DOHH2 (cell line): ENCODE data around the gene CAPZB.

Source experiments
- H3F3A ChIP-seq: fragments of 200-600 bp; sonication (generic), shearing (Covaris generic); 2 replicates; pipeline ENCODE4 v1.6.0; 2016; ENCODE audit warnings: antibody characterized with exemption, mild to moderate bottlenecking; ENCODE audit not compliant: control insufficient read depth, insufficient read depth
- H3K27ac ChIP-seq: fragments of 200-600 bp; sonication (generic); 2 replicates; pipeline ENCODE4 v1.5.1; 2014; ENCODE audit warnings: low read depth, mild to moderate bottlenecking, low read length, moderate library complexity
- H3K27me3 ChIP-seq: fragments of 200-600 bp; sonication (generic); 2 replicates; pipeline ENCODE4 v1.6.1; 2014; ENCODE audit warnings: mild to moderate bottlenecking, low read length, mixed read lengths; ENCODE audit not compliant: control insufficient read depth
- H3K36me3 ChIP-seq: fragments of 200-600 bp; sonication (generic); 2 replicates; pipeline ENCODE4 v1.6.1; 2014; ENCODE audit warnings: mild to moderate bottlenecking, low read length, moderate library complexity, mixed read lengths; ENCODE audit not compliant: control insufficient read depth
- H3K4me1 ChIP-seq: fragments of 200-600 bp; sonication (generic); 2 replicates; pipeline ENCODE4 v1.6.1; 2014; ENCODE audit warnings: mild to moderate bottlenecking, low read length, mixed read lengths; ENCODE audit not compliant: control insufficient read depth
- H3K4me2 ChIP-seq: fragments of 200-600 bp; sonication (generic); 2 replicates; pipeline ENCODE4 v1.6.0; 2014; ENCODE audit warnings: mild to moderate bottlenecking, low read length, moderate library complexity
- H3K4me3 ChIP-seq: fragments of 200-600 bp; sonication (generic); 2 replicates; pipeline ENCODE4 v1.5.1; 2014; ENCODE audit warnings: mild to moderate bottlenecking, low read length, mixed read lengths
- H3K79me2 ChIP-seq: fragments of 200-600 bp; sonication (generic); 2 replicates; pipeline ENCODE4 v1.6.1; 2014; ENCODE audit warnings: mild to moderate bottlenecking, low read length, mixed read lengths; ENCODE audit not compliant: control insufficient read depth
- H3K9me2 ChIP-seq: fragments of 200-600 bp; sonication (generic); replicated peaks from 2 replicates; pipeline ENCODE4 v1.6.1; 2014; ENCODE audit warnings: mild to moderate bottlenecking, low read length, mixed read lengths; ENCODE audit not compliant: control insufficient read depth
- H3K9me3 ChIP-seq: fragments of 200-600 bp; sonication (generic); 2 replicates; pipeline ENCODE4 v1.6.1; 2014; ENCODE audit warnings: antibody characterized with exemption, low read length, mixed read lengths; ENCODE audit not compliant: control insufficient read depth, insufficient read depth
- H4K20me1 ChIP-seq: fragments of 200-600 bp; sonication (generic); 2 replicates; pipeline ENCODE4 v1.6.0; 2014; ENCODE audit warnings: low read depth, mild to moderate bottlenecking, antibody characterized with exemption, low read length, moderate library complexity; ENCODE audit not compliant: control insufficient read depth, insufficient read depth
- CTCF ChIP-seq: fragments of 200-600 bp; sonication (generic); IDR thresholded peaks from one replicate; pipeline ENCODE4 v1.5.1; 2014; ENCODE audit warnings: antibody characterized with exemption, mild to moderate bottlenecking, low read depth, low read length; ENCODE audit not compliant: poor library complexity, severe bottlenecking
- EZH2phosphoT487 ChIP-seq: fragments of 200-600 bp; sonication (generic); IDR thresholded peaks from 2 replicates; pipeline ENCODE4 v1.6.1; 2017; ENCODE audit warnings: borderline replicate concordance, mild to moderate bottlenecking, antibody characterized with exemption, low read length, moderate library complexity, mixed read lengths

The CAPZB gene

GRCh38 chr1:19412654-19413053 lies 72.7 kb downstream of the CAPZB start:
- Histone ChIP-seq H3K9me3 (no peaks in the 10 kb centered on the region), H3K27ac (no peak overlapping the region), H3K36me3 (peaks cover 33% of the 10 kb centered on the region), H3K4me2 (no peak overlapping the region; the same call in 1 of the 2 replicates), H3K27me3 (no peaks in the 10 kb centered on the region), H3K4me3 (no peak overlapping the region), H4K20me1 (peaks cover 11% of the 10 kb centered on the region; the same call in 1 of the 2 replicates), H3K4me1 (peaks cover 29% of the 10 kb centered on the region), H3K79me2 (peaks cover 63% of the 10 kb centered on the region), H3K9me2 (no peaks in the 10 kb centered on the region), H3F3A (peaks cover 3% of the 10 kb centered on the region; the same call in 1 of the 2 replicates)
- TF ChIP-seq EZH2phosphoT487, result no peak
- no peak for TF ChIP-seq CTCF

GRCh38 chr1:19411612-19412011 lies 73.7 kb downstream of the CAPZB start:
- H3K27ac ChIP-seq, result no peak overlapping the region
- H3K4me3 ChIP-seq, result 0 out of 2 replicates have a peak overlapping the region, but pooled peaks have one; percentile 0
- H3K79me2 ChIP-seq, result peaks cover 62% of the 10 kb centered on the region
- TF ChIP-seq CTCF, result no peak
- no peak for TF ChIP-seq EZH2phosphoT487
- H3F3A ChIP-seq, result peaks cover 3% of the 10 kb centered on the region; the same call in 1 of the 2 replicates
- no peaks in the 10 kb centered on the region for H3K9me2 ChIP-seq
- H3K9me3 ChIP-seq, result no peaks in the 10 kb centered on the region
- peaks cover 11% of the 10 kb centered on the region; the same call in 1 of the 2 replicates for H4K20me1 ChIP-seq
- peaks cover 24% of the 10 kb centered on the region for H3K36me3 ChIP-seq
- peaks cover 29% of the 10 kb centered on the region for H3K4me1 ChIP-seq
- peak overlapping the region; percentile 26 for H3K4me2 ChIP-seq
- no peaks in the 10 kb centered on the region for H3K27me3 ChIP-seq

GRCh38 chr1:19410393-19410792 lies 74.9 kb downstream of the CAPZB start:
- peaks cover 18% of the 10 kb centered on the region for H3K36me3 ChIP-seq
- TF ChIP-seq EZH2phosphoT487 (no peak), CTCF (no peak)
- no peak overlapping the region for H3K27ac ChIP-seq
- peaks cover 11% of the 10 kb centered on the region; the same call in 1 of the 2 replicates for H4K20me1 ChIP-seq
- H3K27me3 ChIP-seq, result no peaks in the 10 kb centered on the region
- no peaks in the 10 kb centered on the region for H3K9me3 ChIP-seq
- no peaks in the 10 kb centered on the region for H3K9me2 ChIP-seq
- no peak overlapping the region for H3K4me3 ChIP-seq
- H3K4me2 ChIP-seq, result no peak overlapping the region
- H3F3A ChIP-seq, result peaks cover 3% of the 10 kb centered on the region; the same call in 1 of the 2 replicates
- peaks cover 29% of the 10 kb centered on the region for H3K4me1 ChIP-seq
- H3K79me2 ChIP-seq, result peaks cover 57% of the 10 kb centered on the region
